ENCODE results near the gene LRTM2.

GRCh38 chr12:1794440-1795090 is 25.8 kb upstream of the LRTM2 start:
- no peak for TF ChIP-seq EZH2 (IDR thresholded peaks at IDR 0.05; ENCODE audit: insufficient read depth, poor library complexity, severe bottlenecking)
- no peak for TF ChIP-seq EZH2phosphoT487 (IDR thresholded peaks at IDR 0.05; ENCODE audit: insufficient read depth, low read depth)
